HCT116 (cell line): ENCODE measurements around the gene ATG16L2. TPM values are rescaled to one million over a fixed set of nuclear protein-coding genes. Genes with fewer than 3 reads are reported as not detected.

ENCODE experiments used
- ATAC-seq: fragments of 200-7000 bp; cut with Tn5 transposase; 2 replicates; pipeline ENCODE4 v1.9.1; 2020; ENCODE audit warnings: mild to moderate bottlenecking, moderate library complexity
- BruUV-seq: library from RNA; stranded (reverse); fragments of 400-500 nt; replicated peaks from 2 replicates; lab custom pipeline; 2021; lab: Mats Ljungman, UMichigan
- CTCF ChIA-PET: fragments of 300-600 bp; sonication (Branson Sonifier 250); formaldehyde crosslinking; loops from one replicate; lab custom pipeline; 2021; ENCODE audit warnings: antibody characterized with exemption; lab: Charles Lee
- POLR2A ChIA-PET: fragments of 300-600, 350-600 bp; sonication (Branson Sonifier 250); formaldehyde crosslinking; loops from one replicate; lab custom pipeline; 2021; ENCODE audit warnings: antibody characterized with exemption; lab: Charles Lee
- RAD21 ChIA-PET, 2 experiments: fragments of 300-600 bp; sonication (Branson Sonifier 250); formaldehyde crosslinking; loops; one replicate each; lab custom pipeline; 2023; ENCODE audit warnings: low total read pairs in 2 of 2; ENCODE audit not compliant: uncharacterized antibody in 2 of 2, unreplicated experiment in 2 of 2, low non-redundant PET in 1 of 2; lab: Charles Lee
- DNase-seq: peaks from one replicate; pipeline ENCODE4 v3.0.0-alpha.2; 2010; ENCODE audit warnings: low read depth, low spot score
- H2AFZ ChIP-seq: fragments of 200-600 bp; shearing (Covaris generic), sonication (generic); 2 replicates; pipeline ENCODE4 v1.6.1; 2017; ENCODE audit warnings: low read depth, mixed run types, mixed read lengths, antibody characterized with exemption, low read length; ENCODE audit not compliant: poor library complexity, severe bottlenecking
- H3K27ac ChIP-seq: 2 replicates; pipeline ENCODE4 v1.5.1; 2012; ENCODE audit warnings: low read depth, low read length
- H3K27me3 ChIP-seq: fragments of 200-600 bp; sonication (generic); 2 replicates; pipeline ENCODE4 v1.6.1; 2016; ENCODE audit warnings: mixed run types, low read length, mixed read lengths; ENCODE audit not compliant: insufficient read depth
- H3K36me3 ChIP-seq, 2 experiments: fragments of 200-500 bp in 1 of 2; fragments of 200-600 bp in 1 of 2; sonication (Bioruptor generic) in 1 of 2; sonication (generic) in 1 of 2; 2 replicates each; pipeline versions ENCODE4 v1.5.1 to v1.6.1; 2014 to 2016; ENCODE audit warnings: low read length in 2 of 2, inconsistent platforms in 1 of 2, mixed read lengths in 1 of 2, mixed run types in 1 of 2; ENCODE audit not compliant: insufficient read depth in 2 of 2, control insufficient read depth in 1 of 2
- H3K4me1 ChIP-seq, 2 experiments: fragments of 200-600 bp in 1 of 2; sonication (generic) in 1 of 2; 2 replicates each; pipeline versions ENCODE4 v1.5.1 to v1.6.1; 2012 to 2017; ENCODE audit warnings: low read length in 2 of 2, inconsistent platforms in 1 of 2, mild to moderate bottlenecking in 1 of 2, mixed read lengths in 1 of 2, mixed run types in 1 of 2, moderate library complexity in 1 of 2; ENCODE audit not compliant: insufficient read depth in 2 of 2, control insufficient read depth in 1 of 2
- H3K4me2 ChIP-seq: fragments of 200-600 bp; sonication (generic); 2 replicates; pipeline ENCODE4 v1.6.1; 2017; ENCODE audit warnings: mixed run types, low read length, mixed read lengths
- H3K4me3 ChIP-seq, 2 experiments: fragments of 200-600 bp in 1 of 2; sonication (generic) in 1 of 2; replicated peaks in 1 of 2; 2 replicates each; pipeline ENCODE4 v1.5.1; 2011 to 2016; ENCODE audit warnings: low read length in 2 of 2, control low read depth in 1 of 2, low read depth in 1 of 2, mild to moderate bottlenecking in 1 of 2, mixed read lengths in 1 of 2, mixed run types in 1 of 2
- H3K79me2 ChIP-seq: fragments of 200-600 bp; sonication (generic); 2 replicates; pipeline ENCODE4 v1.6.1; 2017; ENCODE audit warnings: mild to moderate bottlenecking, mixed run types, low read length, moderate library complexity, mixed read lengths; ENCODE audit not compliant: insufficient read depth
- H3K9ac ChIP-seq: fragments of 200-600 bp; sonication (generic); 2 replicates; pipeline ENCODE4 v1.6.1; 2016; ENCODE audit warnings: low read length, mixed read lengths
- H3K9me2 ChIP-seq: fragments of 200-600 bp; sonication (generic), shearing (Covaris generic); 2 replicates; pipeline ENCODE4 v1.6.1; 2017; ENCODE audit warnings: mixed run types, mild to moderate bottlenecking, moderate library complexity; ENCODE audit not compliant: insufficient read depth
- H3K9me3 ChIP-seq, 2 experiments: fragments of 200-500 bp in 1 of 2; fragments of 200-600 bp in 1 of 2; sonication (Bioruptor generic) in 1 of 2; sonication (generic) in 1 of 2; 2 replicates each; pipeline ENCODE4 v1.6.1; 2014 to 2017; ENCODE audit warnings: low read length in 2 of 2, mixed read lengths in 2 of 2, inconsistent platforms in 1 of 2, low read depth in 1 of 2, mild to moderate bottlenecking in 1 of 2, mixed run types in 1 of 2, moderate library complexity in 1 of 2; ENCODE audit not compliant: control insufficient read depth in 1 of 2, insufficient read depth in 1 of 2
- H4K20me1 ChIP-seq: fragments of 200-600 bp; sonication (generic), shearing (Covaris generic); 2 replicates; pipeline ENCODE4 v1.6.1; 2017; ENCODE audit warnings: mixed run types, mild to moderate bottlenecking, moderate library complexity; ENCODE audit not compliant: insufficient read depth
- CBX3 ChIP-seq: IDR thresholded peaks from 2 replicates; pipeline ENCODE4 v1.6.1; 2012; ENCODE audit warnings: low read depth
- ELF1 ChIP-seq: IDR thresholded peaks from 2 replicates; pipeline ENCODE4 v1.6.1; 2012; ENCODE audit warnings: low read depth, borderline replicate concordance
- MAX ChIP-seq: IDR thresholded peaks from 2 replicates; pipeline ENCODE4 v1.6.1; 2012
- POLR2AphosphoS5 ChIP-seq: IDR thresholded peaks from 2 replicates; pipeline ENCODE4 v1.6.1; 2011; ENCODE audit warnings: mild to moderate bottlenecking, low read depth, low read length, moderate library complexity
- RAD21 ChIP-seq: IDR thresholded peaks from 2 replicates; pipeline ENCODE4 v1.6.1; 2012; ENCODE audit warnings: low read depth, mild to moderate bottlenecking
- YY1 ChIP-seq: IDR thresholded peaks from 2 replicates; pipeline ENCODE4 v1.6.1; 2011; ENCODE audit warnings: low read length, low read depth, moderate library complexity, mild to moderate bottlenecking; ENCODE audit not compliant: insufficient replicate concordance; ENCODE audit errors: extremely low read depth
- ZNF274 ChIP-seq: fragments of 200-500 bp; sonication (Bioruptor generic); IDR thresholded peaks from 2 replicates; pipeline ENCODE4 v1.6.1; 2014; ENCODE audit warnings: mild to moderate bottlenecking, low read depth, low read length, inconsistent platforms
- intact Hi-C: fragments of 100-400 bp; cut with micrococcal nuclease; formaldehyde crosslinking; loops from 2 replicates; pipeline ENCODE4 v1.10.0; 2022
- total RNA-seq: library from RNA; stranded (reverse); gene quantifications from one replicate; pipeline ENCODE4 v1.2.1, GENCODE V29; 2021; ENCODE audit not compliant: unreplicated experiment

ATG16L2 gene
- total RNA-seq, 1 experiment from 2014 or later = 15.2 TPM

- H3K36me3 ChIP-seq = no peaks in the 10 kb centered on the region
- H2AFZ ChIP-seq = no peak overlapping the region
- H3K4me2 ChIP-seq = no peak overlapping the region
- no TSS peak for BruUV-seq
- no peaks in the 10 kb centered on the region for H3K9me2 ChIP-seq
- H3K4me3 ChIP-seq = no peak overlapping the region
- intact Hi-C loops = no loop called here
- ChIA-PET RAD21 (no interaction called here), POLR2A (no interaction called here), CTCF (no interaction called here)
- TF ChIP-seq RAD21 (peak; percentile 22; the same call in 1 of the 2 replicates), MAX (no peak), ZNF274 (no peak)
- H3K27ac ChIP-seq = no peak overlapping the region
- ATAC-seq (peak; percentile 54), DNase-seq (no peak)
- H3K9ac ChIP-seq = no peak overlapping the region
- no peaks in the 10 kb centered on the region for H3K4me1 ChIP-seq
- no peaks in the 10 kb centered on the region for H3K9me3 ChIP-seq
- H3K79me2 ChIP-seq = no peaks in the 10 kb centered on the region
- H4K20me1 ChIP-seq = no peaks in the 10 kb centered on the region
- H3K27me3 ChIP-seq = no peaks in the 10 kb centered on the region
These were observed 49.7 kb upstream of the ATG16L2 start for GRCh38 chr11:72764503-72764902.

- no peaks in the 10 kb centered on the region for H4K20me1 ChIP-seq
- H3K79me2 ChIP-seq = no peaks in the 10 kb centered on the region
- H3K27ac ChIP-seq = no peak overlapping the region
- H3K4me2 ChIP-seq = no peak overlapping the region
- H3K9me3 ChIP-seq = no peaks in the 10 kb centered on the region
- ATAC-seq (no peak), DNase-seq (no peak)
- no peaks in the 10 kb centered on the region for H3K4me1 ChIP-seq
- no TSS peak for BruUV-seq
- H3K27me3 ChIP-seq = no peaks in the 10 kb centered on the region
- CTCF ChIA-PET = no interaction called here
- intact Hi-C loops = no loop called here
- RAD21 ChIA-PET = no interaction called here
- POLR2A ChIA-PET = interaction anchor here (1.0 kb wide), 1 partner anchor 9 kb away, joined by 3 read pairs; no protein-coding TSS in a partner anchor
- TF ChIP-seq ELF1 (no peak), YY1 (no peak), POLR2AphosphoS5 (no peak), CBX3 (no peak)
- H2AFZ ChIP-seq = no peak overlapping the region
- no peaks in the 10 kb centered on the region for H3K9me2 ChIP-seq
- no peak overlapping the region for H3K9ac ChIP-seq
- H3K4me3 ChIP-seq = no peak overlapping the region
- H3K36me3 ChIP-seq = no peaks in the 10 kb centered on the region
These were observed 47.9 kb upstream of the ATG16L2 start for GRCh38 chr11:72766152-72766902.
